Activated CD8-positive, alpha-beta memory T cell treated with anti-CD3 and anti-CD28 coated beads, Interleukin-2, amount 50 U/mL, for 4 hours (primary cell): ENCODE results near the gene SPATA2.
"Not testable (repeated sequence)": the region's sequence is repeated elsewhere in the genome, so short reads cannot be mapped to it uniquely, and the experiment has no call there.

ENCODE experiments used
- DNase-seq: peaks from one replicate; pipeline ENCODE4 v3.0.0-alpha.2; 2020

SPATA2 gene

GRCh38 chr20:49901588-49901987 is 13.7 kb downstream of the SPATA2 start:
- no peak for DNase-seq

GRCh38 chr20:49899541-49900383 is 15.6 kb downstream of the SPATA2 start:
- DNase-seq = no peak

GRCh38 chr20:49896204-49896603 is 19.1 kb downstream of the SPATA2 start:
- no peak for DNase-seq

- DNase-seq = not testable (repeated sequence)
Measured at GRCh38 chr20:49895474-49896093, 19.7 kb downstream of the SPATA2 start.

- DNase-seq = no peak
Measured at GRCh38 chr20:49894073-49894470, 21.3 kb downstream of the SPATA2 start.

GRCh38 chr20:49893242-49894072 is 21.9 kb downstream of the SPATA2 start:
- no peak for DNase-seq

GRCh38 chr20:49892817-49893216 is 22.5 kb downstream of the SPATA2 start:
- DNase-seq = no peak

- DNase-seq = no peak
Measured at GRCh38 chr20:49892260-49892659, 23.1 kb downstream of the SPATA2 start.

GRCh38 chr20:49891476-49892110 is 23.7 kb downstream of the SPATA2 start:
- DNase-seq = no peak

GRCh38 chr20:49890471-49891361 is 24.6 kb downstream of the SPATA2 start:
- DNase-seq = no peak

- DNase-seq = no peak
Measured at GRCh38 chr20:49889935-49890333, 25.4 kb downstream of the SPATA2 start.

- no peak for DNase-seq
Measured at GRCh38 chr20:49889001-49889934, 26.1 kb downstream of the SPATA2 start.

- peak; percentile 57 for DNase-seq
Measured at GRCh38 chr20:49888212-49889000, 26.9 kb downstream of the SPATA2 start.

GRCh38 chr20:49887251-49888211 is 27.8 kb downstream of the SPATA2 start:
- no peak for DNase-seq

- no peak for DNase-seq
Measured at GRCh38 chr20:49886571-49887213, 28.6 kb downstream of the SPATA2 start.

- DNase-seq = no peak
Measured at GRCh38 chr20:49885558-49886332, 29.6 kb downstream of the SPATA2 start.

- DNase-seq = no peak
Measured at GRCh38 chr20:49883246-49883802, 32.0 kb downstream of the SPATA2 start.
